Cerebellar cortex (tissue), 1 donor: ENCODE data around the gene SND1.
"Not testable (repeated sequence)": the region's sequence is repeated elsewhere in the genome, so short reads cannot be mapped to it uniquely, and the experiment has no call there.

Experiments
- DNase-seq: peaks from one replicate; pipeline ENCODE4 v3.0.0-alpha.2; 2015; ENCODE audit warnings: low spot score

SND1 gene

GRCh38 chr7:128097211-128097731 is 445.3 kb downstream of the SND1 start:
- DNase-seq: no peak

GRCh38 chr7:128098629-128099028 is 446.6 kb downstream of the SND1 start:
- DNase-seq: no peak

DNA sequence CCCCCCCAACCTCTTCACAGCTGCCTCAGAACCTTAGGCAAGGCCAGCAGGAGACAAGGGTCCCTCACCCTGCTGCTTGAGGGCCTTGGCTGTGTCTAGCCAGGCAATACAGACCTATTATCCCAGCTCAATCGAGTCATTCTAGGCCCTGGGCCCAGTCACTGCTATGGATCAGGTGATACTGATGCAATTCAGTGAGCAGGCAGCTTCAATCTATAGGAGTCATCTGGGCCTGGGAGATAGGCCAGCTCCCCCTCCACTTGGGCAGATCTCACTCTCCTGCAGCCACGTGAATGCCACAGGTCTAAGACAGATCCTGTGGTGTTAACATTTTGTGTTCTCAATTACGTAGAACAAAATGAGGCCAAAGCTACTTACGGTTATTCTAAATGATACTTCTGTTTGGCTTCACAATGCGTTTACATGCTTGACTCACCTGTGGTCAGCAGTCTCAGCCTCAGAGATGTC is 447.2 kb downstream of the SND1 start:
- no peak for DNase-seq

- DNase-seq: no peak
These were observed 448.4 kb downstream of the SND1 start for GRCh38 chr7:128100225-128100948.

- DNase-seq: no peak
These were observed 449.1 kb downstream of the SND1 start for GRCh38 chr7:128100949-128101713.

- DNase-seq: no peak
These were observed 450.7 kb downstream of the SND1 start for GRCh38 chr7:128102490-128103291.

DNA sequence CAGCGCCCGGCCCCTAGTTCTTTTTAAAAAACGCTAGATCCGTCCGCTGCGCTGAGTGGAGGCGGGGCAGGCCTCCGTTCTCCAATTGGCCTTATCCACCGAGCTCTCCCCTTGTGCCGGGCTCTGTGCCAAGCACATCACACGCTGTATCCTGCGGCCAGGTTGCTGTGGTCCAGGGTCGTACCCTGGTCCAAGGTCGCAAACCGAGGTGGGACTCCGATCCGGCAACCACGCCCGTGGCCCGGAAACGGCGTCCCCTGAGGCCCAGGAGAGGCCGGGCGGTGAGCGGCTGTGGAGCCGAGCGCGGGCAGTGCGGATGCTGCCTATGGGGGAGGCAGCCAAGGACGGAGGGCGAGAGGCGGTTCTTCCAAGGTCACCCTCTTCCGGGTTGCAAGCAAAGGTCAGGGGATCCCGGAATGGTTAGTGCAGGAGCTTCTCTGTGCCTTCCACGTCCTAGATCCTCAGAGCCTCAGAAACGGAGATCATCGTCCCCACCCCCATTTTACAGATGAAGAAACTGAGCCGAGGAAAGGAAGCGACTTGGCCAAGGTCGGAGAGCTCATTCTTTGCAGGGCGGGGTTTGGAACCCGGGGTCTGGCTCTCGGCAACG is 451.6 kb downstream of the SND1 start:
- peak; percentile 65 for DNase-seq

DNA sequence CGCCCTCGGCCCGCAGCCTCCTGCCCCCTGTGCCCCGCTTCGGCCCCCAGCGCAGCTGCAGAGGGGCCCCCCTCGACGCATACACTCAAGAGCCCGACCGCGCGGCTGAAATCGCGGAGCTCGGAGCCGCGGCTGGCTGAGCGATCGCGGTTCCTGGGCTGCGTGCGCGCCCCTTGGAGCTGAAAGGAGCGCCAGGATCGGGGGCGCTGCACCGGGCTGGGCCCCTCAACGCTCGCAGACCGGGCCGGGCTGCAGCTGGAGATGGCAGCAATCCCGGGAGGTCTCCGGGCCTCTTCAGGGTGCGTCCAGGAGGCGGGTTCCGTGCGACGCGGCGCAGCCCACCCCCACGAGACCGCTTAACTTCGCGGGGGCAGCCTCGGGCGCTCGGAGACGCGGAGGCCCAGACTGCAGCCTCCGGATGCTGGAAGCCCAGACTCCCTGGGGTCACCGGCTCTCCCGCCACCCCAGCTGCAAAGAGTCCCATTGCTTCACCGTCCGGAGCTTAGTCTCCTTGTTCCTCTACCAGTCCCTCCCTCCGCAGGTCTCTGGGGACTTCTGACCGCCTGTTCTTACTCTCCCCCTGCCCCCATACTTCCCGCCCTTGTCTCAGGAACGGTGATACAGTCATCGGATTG is 452.2 kb downstream of the SND1 start:
- no peak for DNase-seq

GRCh38 chr7:128105228-128106022 is 453.4 kb downstream of the SND1 start:
- DNase-seq: no peak

- no peak for DNase-seq
These were observed 454.8 kb downstream of the SND1 start for GRCh38 chr7:128106821-128107220.

DNA sequence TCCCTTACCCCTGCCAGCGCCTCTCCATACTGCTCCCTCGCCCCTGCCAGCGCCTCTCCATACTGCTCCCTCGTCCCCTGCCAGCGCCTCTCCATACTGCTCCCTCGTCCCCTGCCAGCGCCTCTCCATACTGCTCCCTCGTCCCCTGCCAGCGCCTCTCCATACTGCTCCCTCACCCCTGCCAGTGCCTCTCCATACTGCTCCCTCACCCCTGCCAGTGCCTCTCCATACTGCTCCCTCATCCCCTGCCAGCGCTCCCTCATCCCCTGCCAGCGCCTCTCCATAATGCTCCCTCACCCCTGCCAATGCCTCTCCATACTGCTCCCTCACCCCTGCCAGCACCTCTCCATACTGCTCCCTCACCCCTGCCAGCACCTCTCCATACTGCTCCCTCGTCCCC is 455.5 kb downstream of the SND1 start:
- not testable (repeated sequence) for DNase-seq

GRCh38 chr7:128108129-128108528 is 456.1 kb downstream of the SND1 start:
- peak; percentile 88 for DNase-seq

DNA sequence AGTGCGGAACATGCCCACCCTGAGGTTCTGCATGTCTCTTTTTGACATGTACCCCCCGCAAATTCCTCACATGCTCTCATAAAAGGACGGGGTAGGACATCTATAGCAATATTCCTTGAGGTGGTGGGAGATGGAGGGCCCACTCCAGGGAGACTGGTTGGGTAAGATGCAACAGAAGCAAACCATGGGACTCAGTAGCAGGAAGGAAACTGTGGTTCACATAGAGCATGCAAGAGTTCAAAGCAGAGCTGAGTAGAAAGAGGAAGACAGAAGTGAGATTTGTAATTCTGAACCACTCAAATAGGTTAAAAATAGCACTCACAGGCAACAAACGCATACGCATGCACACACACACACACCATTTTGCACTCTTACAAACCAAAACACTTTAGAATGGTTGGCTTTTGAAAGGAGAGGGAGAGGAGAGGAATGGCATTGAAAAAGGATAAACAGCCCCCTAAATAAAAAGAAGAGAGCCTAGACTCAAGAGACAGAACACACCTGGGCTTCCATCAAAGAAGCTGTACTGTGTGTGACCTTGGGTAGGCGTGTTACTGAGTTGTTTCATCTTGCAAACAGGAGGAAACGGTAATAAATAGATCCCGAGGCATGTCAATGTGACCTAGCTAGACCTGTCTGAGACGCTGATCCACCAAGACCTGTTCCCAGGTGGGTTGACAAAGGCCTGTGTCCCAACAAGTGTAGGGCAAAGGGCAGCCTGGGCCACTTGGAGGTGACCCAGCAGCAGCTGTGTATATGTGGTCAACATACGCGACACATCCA is 456.8 kb downstream of the SND1 start:
- peak; percentile 30 for DNase-seq

GRCh38 chr7:128109424-128109969 is 457.5 kb downstream of the SND1 start:
- DNase-seq: not testable (repeated sequence)

DNA sequence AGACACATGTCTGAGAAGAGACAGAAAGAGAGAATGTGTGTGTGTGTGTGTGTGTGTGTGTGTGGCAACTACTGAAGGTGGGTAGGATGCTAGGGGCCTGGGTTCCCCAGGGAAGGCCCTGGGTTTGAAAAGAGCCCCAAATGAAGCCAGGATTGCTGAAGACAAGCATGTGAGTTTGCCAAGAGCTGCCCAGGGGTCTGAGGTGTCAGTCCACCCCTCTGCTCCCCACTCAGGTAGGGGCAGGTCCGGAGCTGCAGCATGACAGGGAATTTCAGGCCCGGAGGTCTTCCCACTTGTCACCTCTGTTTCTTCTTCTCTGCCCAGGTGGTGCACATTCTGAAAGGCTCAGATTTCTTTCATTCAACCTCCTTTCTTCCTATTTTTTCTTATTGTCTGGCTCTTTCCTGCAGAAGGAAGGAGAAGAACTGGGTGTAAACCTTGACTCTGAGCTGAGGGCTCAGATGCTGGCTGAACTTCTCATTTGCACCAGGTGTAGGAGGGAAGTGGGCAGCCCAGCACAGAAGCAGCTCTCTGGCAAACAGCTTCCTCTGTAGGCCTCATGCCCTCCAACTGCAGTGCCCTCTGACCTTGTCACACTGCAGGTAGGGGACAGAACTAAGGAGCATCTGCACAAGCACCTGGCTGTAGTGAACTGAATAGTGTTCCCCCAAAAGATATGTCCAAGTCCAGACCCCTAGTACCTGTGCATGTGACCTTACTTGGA is 458.8 kb downstream of the SND1 start:
- no peak for DNase-seq

- no peak for DNase-seq
These were observed 460.2 kb downstream of the SND1 start for GRCh38 chr7:128112018-128112780.

DNA sequence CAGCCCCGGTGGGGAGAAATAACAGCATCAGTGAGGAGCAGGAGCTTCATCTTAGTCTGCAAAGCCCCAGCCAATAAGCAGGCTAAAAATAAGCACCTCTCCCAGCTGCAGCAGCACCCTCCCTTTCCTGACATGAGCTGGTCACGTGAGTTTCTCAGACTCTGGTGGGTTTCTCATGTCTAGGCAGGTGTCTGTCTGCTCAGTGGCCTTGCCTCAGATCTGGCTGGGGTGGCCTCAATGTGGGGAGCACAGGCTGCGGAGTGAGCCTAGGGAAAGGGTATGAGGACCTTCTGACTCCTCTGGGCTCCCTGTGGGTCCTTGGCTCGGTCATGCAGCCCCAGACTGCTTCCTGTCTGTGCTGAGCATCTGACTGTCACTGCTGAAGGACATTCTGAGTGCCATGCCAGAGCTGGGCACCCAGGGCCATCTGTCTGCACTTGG is 460.8 kb downstream of the SND1 start:
- DNase-seq: peak; percentile 84

DNA sequence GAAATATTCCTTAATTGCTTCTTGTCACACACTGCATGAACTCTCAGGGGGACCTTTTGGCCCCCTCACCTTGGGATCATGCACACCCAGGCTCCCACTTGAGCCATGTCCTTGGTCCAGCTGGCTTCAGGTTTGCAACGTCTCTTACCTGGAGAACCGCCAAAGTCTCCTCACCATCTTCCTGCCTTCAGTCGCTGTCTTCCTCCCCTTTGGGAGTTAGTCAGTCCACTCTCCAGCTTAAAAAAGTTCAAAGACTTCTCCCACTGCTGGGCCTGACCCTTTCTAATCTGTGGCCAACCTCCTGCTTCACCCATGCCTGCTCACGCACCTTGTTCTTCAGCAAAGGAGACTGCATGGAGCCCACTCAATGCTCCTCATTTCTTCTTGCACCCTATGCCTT is 461.8 kb downstream of the SND1 start:
- DNase-seq: no peak
